DOHH2 (cell line): ENCODE data around the gene BSDC1.

ENCODE experiments used
- H3F3A ChIP-seq: fragments of 200-600 bp; sonication (generic), shearing (Covaris generic); 2 replicates; pipeline ENCODE4 v1.6.0; 2016; ENCODE audit warnings: antibody characterized with exemption, mild to moderate bottlenecking; ENCODE audit not compliant: control insufficient read depth, insufficient read depth
- H3K27ac ChIP-seq: fragments of 200-600 bp; sonication (generic); 2 replicates; pipeline ENCODE4 v1.5.1; 2014; ENCODE audit warnings: low read depth, mild to moderate bottlenecking, low read length, moderate library complexity
- H3K27me3 ChIP-seq: fragments of 200-600 bp; sonication (generic); 2 replicates; pipeline ENCODE4 v1.6.1; 2014; ENCODE audit warnings: mild to moderate bottlenecking, low read length, mixed read lengths; ENCODE audit not compliant: control insufficient read depth
- H3K36me3 ChIP-seq: fragments of 200-600 bp; sonication (generic); 2 replicates; pipeline ENCODE4 v1.6.1; 2014; ENCODE audit warnings: mild to moderate bottlenecking, low read length, moderate library complexity, mixed read lengths; ENCODE audit not compliant: control insufficient read depth
- H3K4me1 ChIP-seq: fragments of 200-600 bp; sonication (generic); 2 replicates; pipeline ENCODE4 v1.6.1; 2014; ENCODE audit warnings: mild to moderate bottlenecking, low read length, mixed read lengths; ENCODE audit not compliant: control insufficient read depth
- H3K4me2 ChIP-seq: fragments of 200-600 bp; sonication (generic); 2 replicates; pipeline ENCODE4 v1.6.0; 2014; ENCODE audit warnings: mild to moderate bottlenecking, low read length, moderate library complexity
- H3K4me3 ChIP-seq: fragments of 200-600 bp; sonication (generic); 2 replicates; pipeline ENCODE4 v1.5.1; 2014; ENCODE audit warnings: mild to moderate bottlenecking, low read length, mixed read lengths
- H3K79me2 ChIP-seq: fragments of 200-600 bp; sonication (generic); 2 replicates; pipeline ENCODE4 v1.6.1; 2014; ENCODE audit warnings: mild to moderate bottlenecking, low read length, mixed read lengths; ENCODE audit not compliant: control insufficient read depth
- H3K9me2 ChIP-seq: fragments of 200-600 bp; sonication (generic); replicated peaks from 2 replicates; pipeline ENCODE4 v1.6.1; 2014; ENCODE audit warnings: mild to moderate bottlenecking, low read length, mixed read lengths; ENCODE audit not compliant: control insufficient read depth
- H3K9me3 ChIP-seq: fragments of 200-600 bp; sonication (generic); 2 replicates; pipeline ENCODE4 v1.6.1; 2014; ENCODE audit warnings: antibody characterized with exemption, low read length, mixed read lengths; ENCODE audit not compliant: control insufficient read depth, insufficient read depth
- H4K20me1 ChIP-seq: fragments of 200-600 bp; sonication (generic); 2 replicates; pipeline ENCODE4 v1.6.0; 2014; ENCODE audit warnings: low read depth, mild to moderate bottlenecking, antibody characterized with exemption, low read length, moderate library complexity; ENCODE audit not compliant: control insufficient read depth, insufficient read depth
- CTCF ChIP-seq: fragments of 200-600 bp; sonication (generic); IDR thresholded peaks from one replicate; pipeline ENCODE4 v1.5.1; 2014; ENCODE audit warnings: antibody characterized with exemption, mild to moderate bottlenecking, low read depth, low read length; ENCODE audit not compliant: poor library complexity, severe bottlenecking
- EZH2phosphoT487 ChIP-seq: fragments of 200-600 bp; sonication (generic); IDR thresholded peaks from 2 replicates; pipeline ENCODE4 v1.6.1; 2017; ENCODE audit warnings: borderline replicate concordance, mild to moderate bottlenecking, antibody characterized with exemption, low read length, moderate library complexity, mixed read lengths

BSDC1 gene

DNA sequence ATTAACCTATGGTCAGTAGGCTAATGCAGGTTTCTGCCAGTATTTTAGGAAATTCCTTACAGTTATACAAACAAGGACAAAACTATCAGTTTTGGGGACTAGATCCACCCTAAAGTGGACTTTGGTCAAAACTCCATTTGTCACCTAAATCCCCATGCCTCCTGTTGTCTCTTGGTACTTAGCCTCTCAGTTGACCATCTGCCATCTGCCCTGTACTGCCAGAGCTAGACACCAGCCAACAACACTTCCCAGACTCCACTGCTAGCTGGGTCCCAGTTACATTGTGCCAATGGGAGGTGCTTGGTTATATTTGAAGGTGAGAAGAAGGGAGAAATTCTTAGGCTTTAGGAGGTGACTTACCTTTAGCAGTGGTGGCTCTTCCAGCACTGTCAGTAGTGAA, 17.0 kb upstream of the BSDC1 start:
- TF ChIP-seq EZH2phosphoT487 (no peak), CTCF (no peak)
- H3K4me2 ChIP-seq = no peak overlapping the region
- peaks cover 3% of the 10 kb centered on the region; the same call in 1 of the 2 replicates for H3K27me3 ChIP-seq
- no peaks in the 10 kb centered on the region for H4K20me1 ChIP-seq
- no peaks in the 10 kb centered on the region for H3K9me2 ChIP-seq
- H3F3A ChIP-seq = no peaks in the 10 kb centered on the region
- H3K9me3 ChIP-seq = no peaks in the 10 kb centered on the region
- peaks cover 4% of the 10 kb centered on the region for H3K4me1 ChIP-seq
- no peaks in the 10 kb centered on the region for H3K79me2 ChIP-seq
- H3K4me3 ChIP-seq = no peak overlapping the region
- H3K36me3 ChIP-seq = no peaks in the 10 kb centered on the region
- H3K27ac ChIP-seq = no peak overlapping the region

GRCh38 chr1:32406629-32407111, 12.4 kb upstream of the BSDC1 start:
- Histone ChIP-seq H3K79me2 (no peaks in the 10 kb centered on the region), H3K4me2 (no peak overlapping the region), H3K9me2 (no peaks in the 10 kb centered on the region), H3K27me3 (peaks cover 3% of the 10 kb centered on the region; the same call in 1 of the 2 replicates), H3K9me3 (no peaks in the 10 kb centered on the region), H3K4me3 (no peak overlapping the region), H4K20me1 (no peaks in the 10 kb centered on the region), H3F3A (no peaks in the 10 kb centered on the region), H3K27ac (no peak overlapping the region), H3K4me1 (no peaks in the 10 kb centered on the region), H3K36me3 (no peaks in the 10 kb centered on the region)
- TF ChIP-seq EZH2phosphoT487 (no peak), CTCF (no peak)

DNA sequence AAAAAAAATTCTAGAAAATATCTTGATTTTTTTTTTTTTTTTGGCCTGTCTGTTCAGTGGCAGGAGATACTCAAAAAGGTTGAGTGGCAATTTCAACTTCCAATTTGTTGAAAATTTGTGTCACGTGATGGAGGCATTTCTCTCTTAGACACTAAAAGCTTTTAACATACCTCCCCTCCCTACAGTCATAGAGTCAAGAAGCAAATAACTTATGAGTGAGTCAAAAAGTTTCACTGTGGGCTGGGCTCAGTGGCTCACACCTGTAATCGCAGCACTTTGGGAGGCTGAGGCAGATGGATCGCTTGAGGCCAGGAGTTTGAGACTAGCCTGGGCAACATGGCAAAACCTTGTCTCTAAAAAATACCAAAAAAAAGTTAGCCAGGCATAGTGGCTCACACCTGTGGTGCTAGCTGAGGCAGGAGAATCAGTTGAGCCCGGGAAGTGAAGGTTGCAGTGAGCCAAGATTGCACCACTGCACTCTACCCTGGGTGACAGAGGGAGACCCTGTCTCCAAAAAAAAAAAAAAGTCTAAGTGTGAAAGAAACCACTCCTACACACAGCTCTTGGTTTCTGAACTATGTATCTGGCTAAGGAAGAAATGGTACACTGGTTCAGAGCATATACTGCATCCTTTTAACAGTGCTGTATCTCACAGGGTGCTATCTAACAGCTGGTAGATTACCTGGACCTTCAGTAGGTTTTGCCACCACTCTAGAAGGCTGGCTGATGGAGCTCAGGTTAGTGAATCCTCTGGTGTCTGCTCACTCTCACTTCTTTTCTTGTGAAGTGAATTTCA, 11.6 kb upstream of the BSDC1 start:
- Histone ChIP-seq H3K4me2 (no peak overlapping the region), H3K79me2 (no peaks in the 10 kb centered on the region), H3K4me3 (no peak overlapping the region), H3K27me3 (no peaks in the 10 kb centered on the region), H3K36me3 (no peaks in the 10 kb centered on the region), H3K4me1 (no peaks in the 10 kb centered on the region), H3K27ac (no peak overlapping the region), H3K9me2 (no peaks in the 10 kb centered on the region), H4K20me1 (no peaks in the 10 kb centered on the region), H3K9me3 (no peaks in the 10 kb centered on the region), H3F3A (no peaks in the 10 kb centered on the region)
- no peak for TF ChIP-seq EZH2phosphoT487
- TF ChIP-seq CTCF = no peak
